PC-9 (cell line): ENCODE measurements around the gene SIGLEC6.

ENCODE experiments used
- EZH2 ChIP-seq: fragments of 200-600 bp; sonication (generic); IDR thresholded peaks from 2 replicates; pipeline ENCODE4 v1.8.0; 2017; ENCODE audit warnings: antibody characterized with exemption, low read depth
- TF ChIP-seq, protein P1 (sequence below): fragments of 200-600 bp; sonication (generic); conservative IDR thresholded peaks from 2 replicates; pipeline ENCODE4 v1.6.1; 2017; ENCODE audit warnings: mixed run types, antibody characterized with exemption, mild to moderate bottlenecking, moderate library complexity

DNA sequence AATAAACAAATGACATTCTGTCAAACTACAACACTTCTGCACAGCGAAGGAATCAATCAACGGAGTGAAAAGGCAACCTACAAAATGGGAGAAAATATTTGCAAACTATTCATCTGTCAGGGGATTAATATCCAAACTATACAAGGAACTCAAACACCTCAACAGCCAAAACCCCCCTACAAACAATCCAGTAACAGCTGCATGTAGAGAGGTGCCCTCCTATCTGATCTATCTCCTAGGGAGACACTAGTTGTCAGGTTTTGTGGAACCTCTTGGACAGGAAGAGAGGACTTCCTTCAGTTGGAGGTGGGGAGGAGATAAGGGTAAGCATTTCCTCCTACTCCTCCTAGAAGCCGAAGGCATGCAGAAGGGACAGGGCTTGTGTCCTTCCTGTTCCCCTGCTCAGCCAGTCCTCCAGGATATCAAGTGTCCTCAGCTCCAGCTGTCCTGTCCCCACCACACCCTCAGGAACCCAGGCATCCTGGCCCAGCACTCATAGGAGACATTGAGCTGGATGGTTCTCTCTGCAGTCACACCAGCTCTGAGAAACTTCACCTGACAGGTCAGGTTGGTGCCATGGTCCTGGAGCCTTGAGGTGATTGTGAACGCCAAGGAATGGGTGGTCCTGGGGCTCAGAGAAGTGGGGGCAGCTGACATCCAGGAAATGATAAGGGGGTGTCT is 63.5 kb downstream of the SIGLEC6 start:
- TF ChIP-seq, protein P1, sequence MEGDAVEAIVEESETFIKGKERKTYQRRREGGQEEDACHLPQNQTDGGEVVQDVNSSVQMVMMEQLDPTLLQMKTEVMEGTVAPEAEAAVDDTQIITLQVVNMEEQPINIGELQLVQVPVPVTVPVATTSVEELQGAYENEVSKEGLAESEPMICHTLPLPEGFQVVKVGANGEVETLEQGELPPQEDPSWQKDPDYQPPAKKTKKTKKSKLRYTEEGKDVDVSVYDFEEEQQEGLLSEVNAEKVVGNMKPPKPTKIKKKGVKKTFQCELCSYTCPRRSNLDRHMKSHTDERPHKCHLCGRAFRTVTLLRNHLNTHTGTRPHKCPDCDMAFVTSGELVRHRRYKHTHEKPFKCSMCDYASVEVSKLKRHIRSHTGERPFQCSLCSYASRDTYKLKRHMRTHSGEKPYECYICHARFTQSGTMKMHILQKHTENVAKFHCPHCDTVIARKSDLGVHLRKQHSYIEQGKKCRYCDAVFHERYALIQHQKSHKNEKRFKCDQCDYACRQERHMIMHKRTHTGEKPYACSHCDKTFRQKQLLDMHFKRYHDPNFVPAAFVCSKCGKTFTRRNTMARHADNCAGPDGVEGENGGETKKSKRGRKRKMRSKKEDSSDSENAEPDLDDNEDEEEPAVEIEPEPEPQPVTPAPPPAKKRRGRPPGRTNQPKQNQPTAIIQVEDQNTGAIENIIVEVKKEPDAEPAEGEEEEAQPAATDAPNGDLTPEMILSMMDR: no peak
- no peak for TF ChIP-seq EZH2
